GM12878 (cell line): ENCODE measurements around the gene SLC2A4RG. TPM values are rescaled to one million over a fixed set of nuclear protein-coding genes. Genes with fewer than 3 reads are reported as not detected.

Experiments used
- ATAC-seq: fragments of 200-7000 bp; cut with Tn5 transposase; 3 replicates; pipeline ENCODE4 v1.9.1; 2020; ENCODE audit warnings: mild to moderate bottlenecking, moderate library complexity
- BruUV-seq: library from RNA; stranded (reverse); fragments of 400-500 nt; replicated peaks from 2 replicates; lab custom pipeline; 2021; lab: Mats Ljungman, UMichigan
- CTCF ChIA-PET: fragments of 300-600 bp; sonication (Branson Sonifier 250); formaldehyde crosslinking; extraction: SDS; loops from one replicate; lab custom pipeline; 2021; ENCODE audit warnings: inconsistent platforms; lab: Yijun Ruan, JAX
- POLR2A ChIA-PET: fragments of 350-600 bp; formaldehyde crosslinking; extraction: SDS; loops from one replicate; lab custom pipeline; 2021; ENCODE audit warnings: inconsistent platforms; lab: Charles Lee
- RAD21 ChIA-PET: fragments of 300-600 bp; sonication (Branson Sonifier 250); formaldehyde crosslinking; loops from one replicate; lab custom pipeline; 2023; ENCODE audit warnings: antibody characterized with exemption; ENCODE audit not compliant: unreplicated experiment; lab: Charles Lee
- SMC1A ChIA-PET: fragments of 300-600 bp; sonication (Branson Sonifier 250); formaldehyde crosslinking; loops from one replicate; lab custom pipeline; 2023; ENCODE audit not compliant: unreplicated experiment, uncharacterized antibody; lab: Charles Lee
- DNase-seq: peaks from one replicate; pipeline ENCODE4 v3.0.0-alpha.2; 2011; ENCODE audit warnings: low read depth, low spot score
- FAIRE-seq: peaks from 3 replicates; lab custom pipeline; 2011; peaks lifted over from hg19 to GRCh38; lab: Jason Lieb, UNC
- H2AFZ ChIP-seq: 2 replicates; pipeline ENCODE4 v1.6.0; 2011; ENCODE audit warnings: low read depth, low read length, control low read depth; ENCODE audit not compliant: control insufficient read depth
- H3K27ac ChIP-seq: 2 replicates; pipeline ENCODE4 v1.5.1; 2011; ENCODE audit warnings: control low read depth; ENCODE audit not compliant: control insufficient read depth, insufficient read depth
- H3K27me3 ChIP-seq, 2 experiments: replicated peaks in 1 of 2; 2 replicates each; pipeline versions ENCODE4 v1.6.0 to v1.6.1; 2011; ENCODE audit warnings: low read length in 1 of 2; ENCODE audit not compliant: control insufficient read depth in 2 of 2, insufficient read depth in 2 of 2
- H3K36me3 ChIP-seq, 2 experiments: 2 replicates each; pipeline ENCODE4 v1.5.1; 2011; ENCODE audit warnings: low read length in 1 of 2; ENCODE audit not compliant: control insufficient read depth in 2 of 2, insufficient read depth in 2 of 2
- H3K4me1 ChIP-seq: 2 replicates; pipeline ENCODE4 v1.6.1; 2011; ENCODE audit warnings: mild to moderate bottlenecking, low read length, moderate library complexity, mixed read lengths; ENCODE audit not compliant: control insufficient read depth, insufficient read depth
- H3K4me2 ChIP-seq: 2 replicates; pipeline ENCODE4 v1.6.0; 2011; ENCODE audit warnings: control low read depth; ENCODE audit not compliant: control insufficient read depth, insufficient read depth
- H3K4me3 ChIP-seq: fragments of 200-600 bp; sonication (generic); 2 replicates; pipeline ENCODE4 v1.5.1; 2016
- H3K79me2 ChIP-seq: 2 replicates; pipeline ENCODE4 v1.6.0; 2011; ENCODE audit warnings: low read length; ENCODE audit not compliant: control insufficient read depth, insufficient read depth
- H3K9ac ChIP-seq: 2 replicates; pipeline ENCODE4 v1.8.0; 2011; ENCODE audit warnings: low read length, control low read depth, mixed read lengths; ENCODE audit not compliant: control insufficient read depth, insufficient read depth
- H3K9me3 ChIP-seq: replicated peaks from 3 replicates; pipeline ENCODE4 v1.5.1; 2011; ENCODE audit warnings: mild to moderate bottlenecking, low read length; ENCODE audit not compliant: control insufficient read depth, insufficient read depth
- H4K20me1 ChIP-seq: 2 replicates; pipeline ENCODE4 v1.6.0; 2011; ENCODE audit not compliant: control insufficient read depth, insufficient read depth
- BCL3 ChIP-seq: IDR thresholded peaks from 2 replicates; pipeline ENCODE4 v1.6.1; 2011; ENCODE audit warnings: borderline replicate concordance, low read depth, mild to moderate bottlenecking, moderate library complexity, low read length; ENCODE audit not compliant: insufficient read depth, poor library complexity, severe bottlenecking
- POLR2A ChIP-seq: IDR thresholded peaks from 2 replicates; pipeline ENCODE4 v1.6.1; 2011; ENCODE audit warnings: low read depth, mild to moderate bottlenecking, low read length
- STAT3 ChIP-seq: IDR thresholded peaks from 2 replicates; pipeline ENCODE4 v1.6.1; 2011; ENCODE audit warnings: low read depth, low read length, improper control_type of control experiment
- WGBS: methylation state at CpG from one replicate; pipeline ENCODE4 v1.1.6; 2016; ENCODE audit warnings: low lambda C conversion rate; ENCODE audit not compliant: insufficient replicate concordance, insufficient coverage; ENCODE audit errors: missing lambda C conversion rate; 5-methylcytosine and 5-hydroxymethylcytosine counted together
- in situ Hi-C: fragments of 300-500 bp; cut with MboI; formaldehyde crosslinking; loops from 9 replicates; pipeline ENCODE4 v1.14.3; 2018; ENCODE audit warnings: mixed read lengths
- intact Hi-C: fragments of 100-400 bp; cut with micrococcal nuclease; formaldehyde crosslinking; loops from one replicate; pipeline ENCODE4 v1.14.2; 2022; ENCODE audit not compliant: unreplicated experiment
- polyA plus RNA-seq, 11 experiments: library from polyadenylated mRNA; depleted of rRNA in 4 of 11; unstranded in 6 of 11; stranded (reverse) in 5 of 11; fragments of >200 nt; fragmentation: Nextera tagmentation in 4 of 11; fragmentation: Illumina TruSeq in 1 of 11; extraction: Ambion mirVana in 4 of 11; extraction: Trizol in 1 of 11; gene quantifications; 1 replicate in 1 of 11; 2 replicates in 10 of 11; pipeline versions ENCODE4 v1.2.1 to v1.2.3, GENCODE V29; 2011 to 2016; ENCODE audit warnings: inconsistent platforms in 2 of 11, missing spikeins in 2 of 11, low read depth in 1 of 11
- total RNA-seq, 4 experiments: library from RNA; depleted of rRNA in 3 of 4; stranded (reverse); fragments of >200 nt in 3 of 4; fragmentation: Illumina TruSeq in 1 of 4; extraction: Trizol in 1 of 4; gene quantifications; 2 replicates each; pipeline versions ENCODE4 v1.2.1 to v1.2.3, GENCODE V29; 2013 to 2021

The SLC2A4RG gene
- total and polyA plus RNA-seq, 10 of the 15 experiments (the other 5 are each of a cell fraction or from before 2014, with no cell fraction given): 0.34 to 65.9 (median 13.3) TPM

- Histone ChIP-seq H3K4me2 (no peak overlapping the region), H2AFZ (no peak overlapping the region), H3K27me3 (no peaks in the 10 kb centered on the region), H3K4me1 (peaks cover 16% of the 10 kb centered on the region), H3K36me3 (no peaks in the 10 kb centered on the region; a peak in 1 of 4 replicates), H3K79me2 (no peaks in the 10 kb centered on the region), H3K4me3 (no peak overlapping the region), H4K20me1 (no peaks in the 10 kb centered on the region), H3K9me3 (no peaks in the 10 kb centered on the region), H3K27ac (no peak overlapping the region), H3K9ac (no peak overlapping the region)
- intact Hi-C loops: loop anchor here (2.0 kb wide), 1 partner anchor 89 kb away; no protein-coding TSS in a partner anchor
- ChIA-PET CTCF (interaction anchor here (1.6 kb wide), 1 partner anchor 10 kb away, joined by 8 read pairs; the partner anchor contains the start of genes ARFRP1 and ZGPAT), SMC1A (interaction anchor here (1.6 kb wide), 2 partner anchors 38 to 160 kb away, joined by 3 to 4 read pairs; partner anchors contain the start of gene LIME1), RAD21 (interaction anchor here (0.6 to 1.6 kb wide), 5 partner anchors 10 to 500 kb away, joined by 3 to 4 read pairs (median 3); partner anchors contain the start of genes ARFRP1, TPD52L2 and ZGPAT), POLR2A (interaction anchor here (1.6 kb wide), 1 partner anchor 123 kb away, joined by 7 read pairs; no protein-coding TSS in a partner anchor)
- in situ Hi-C loops: no loop called here
- BruUV-seq: no TSS peak
- FAIRE-seq (no peak), DNase-seq (no peak), ATAC-seq (no peak)
- WGBS: 98% methylated on average over 24 of the region's 40 CpGs
- TF ChIP-seq POLR2A (peak; percentile 49), STAT3 (no peak), BCL3 (peak; percentile 10)
Measured at GRCh38 chr20:63697868-63698545, 41.6 kb upstream of the SLC2A4RG start.
